ENCODE measurements around the gene OR14C36.
"Not testable (repeated sequence)": the region's sequence is repeated elsewhere in the genome, so short reads cannot be mapped to it uniquely, and the experiment has no call there.

The OR14C36 gene

GRCh38 chr1:248348475-248348874, at the start of gene OR14C36:
TSS of gene OR14C36 (plus strand) at chr1:248348775. CDS start at chr1:248348775, 0 bp downstream.
- DNase-seq (ENCODE audit: low spot score), result no peak

GRCh38 chr1:248303324-248303723, 45.3 kb upstream of the OR14C36 start, which contains the start of gene OR2T12:
TSS of gene OR2T12 (minus strand) at chr1:248303424. CDS start at chr1:248295578, 7,846 bp downstream.
- DNase-seq (ENCODE audit: low spot score), result no peak

- not testable (repeated sequence) for DNase-seq (ENCODE audit: low spot score)
Measured at GRCh38 chr1:248305672-248306071, 42.9 kb upstream of the OR14C36 start.

GRCh38 chr1:248306103-248306502, 42.5 kb upstream of the OR14C36 start:
- DNase-seq (ENCODE audit: low spot score), result no peak

GRCh38 chr1:248306740-248307139, 41.8 kb upstream of the OR14C36 start:
- DNase-seq (ENCODE audit: low spot score), result not testable (repeated sequence)

- DNase-seq (ENCODE audit: low spot score), result no peak
Measured at GRCh38 chr1:248316796-248317195, 31.8 kb upstream of the OR14C36 start.

- DNase-seq (ENCODE audit: low spot score), result no peak
Measured at GRCh38 chr1:248324468-248324867, 24.1 kb upstream of the OR14C36 start, which contains the start of gene OR2M7. TSS of gene OR2M7 (minus strand) at chr1:248324568. CDS start at chr1:248324568, 0 bp downstream.

GRCh38 chr1:248343451-248343850, 5.1 kb upstream of the OR14C36 start:
- DNase-seq (ENCODE audit: low spot score), result no peak

GRCh38 chr1:248359415-248359814, 10.8 kb downstream of the OR14C36 start:
- DNase-seq (ENCODE audit: low spot score), result no peak

- DNase-seq (ENCODE audit: low spot score), result no peak
Measured at GRCh38 chr1:248361121-248361715, 12.6 kb downstream of the OR14C36 start, which contains the start of gene OR2T4. TSS of gene OR2T4 (plus strand) at chr1:248361665. CDS start at chr1:248361665, 0 bp downstream.

GRCh38 chr1:248366609-248367008, 18.0 kb downstream of the OR14C36 start:
- DNase-seq (ENCODE audit: low spot score), result no peak

GRCh38 chr1:248372394-248372793, 23.8 kb downstream of the OR14C36 start:
- DNase-seq (ENCODE audit: low spot score), result no peak

GRCh38 chr1:248373761-248374160, 25.2 kb downstream of the OR14C36 start:
- DNase-seq (ENCODE audit: low spot score), result no peak

- DNase-seq (ENCODE audit: low spot score), result no peak
Measured at GRCh38 chr1:248375446-248375845, 26.9 kb downstream of the OR14C36 start, which contains the start of gene OR2T6. TSS of gene OR2T6 (plus strand) at chr1:248375746. CDS start at chr1:248387609, 11,863 bp downstream.

- DNase-seq (ENCODE audit: low spot score), result no peak
Measured at GRCh38 chr1:248376916-248377315, 28.3 kb downstream of the OR14C36 start.

- no peak for DNase-seq (ENCODE audit: low spot score)
Measured at GRCh38 chr1:248380854-248381253, 32.3 kb downstream of the OR14C36 start.

GRCh38 chr1:248388426-248388825, 39.9 kb downstream of the OR14C36 start:
- DNase-seq (ENCODE audit: low spot score), result no peak

GRCh38 chr1:248393050-248393449, 44.5 kb downstream of the OR14C36 start:
- no peak for DNase-seq (ENCODE audit: low spot score)
